GM12864 (cell line): ENCODE measurements around the gene ORC3.
A peak's percentile ranks its signal among the peaks of the same experiment; 100 is the strongest.
"Not testable (repeated sequence)": the region's sequence is repeated elsewhere in the genome, so short reads cannot be mapped to it uniquely, and the experiment has no call there.

ENCODE experiments used
- DNase-seq: peaks from one replicate; pipeline ENCODE4 v3.0.0-alpha.2; 2011; ENCODE audit warnings: low read depth
- H3K4me3 ChIP-seq: 2 replicates; pipeline ENCODE4 v1.5.1; 2011; ENCODE audit warnings: mild to moderate bottlenecking, low read depth, low read length, control low read depth
- CTCF ChIP-seq: IDR thresholded peaks from 2 replicates; pipeline ENCODE4 v1.5.1; 2011; ENCODE audit warnings: low read depth, mild to moderate bottlenecking, moderate library complexity, low read length, control low read depth, inconsistent platforms; ENCODE audit errors: missing control alignments

Gene ORC3

DNA sequence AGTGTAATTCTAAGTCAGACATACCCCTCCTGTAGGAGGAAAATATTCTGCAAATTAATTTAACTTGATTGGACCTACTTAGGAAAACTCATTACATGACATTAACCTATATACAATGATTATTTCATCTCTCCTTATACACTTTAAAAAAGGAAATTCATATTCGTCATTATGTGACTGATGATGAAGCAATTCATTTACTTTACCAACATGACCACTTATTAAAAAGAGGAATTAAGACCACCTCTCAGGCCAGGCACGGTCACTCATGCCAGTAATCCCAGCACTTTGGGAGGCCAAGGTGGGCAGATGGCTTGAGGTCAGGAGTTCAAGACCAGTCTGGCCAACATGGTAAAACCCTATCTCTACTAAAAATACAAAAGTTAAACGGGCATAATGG, 100.5 kb downstream of the ORC3 start:
- DNase-seq: no peak
- H3K4me3 ChIP-seq: no peak overlapping the region
- no peak for TF ChIP-seq CTCF

DNA sequence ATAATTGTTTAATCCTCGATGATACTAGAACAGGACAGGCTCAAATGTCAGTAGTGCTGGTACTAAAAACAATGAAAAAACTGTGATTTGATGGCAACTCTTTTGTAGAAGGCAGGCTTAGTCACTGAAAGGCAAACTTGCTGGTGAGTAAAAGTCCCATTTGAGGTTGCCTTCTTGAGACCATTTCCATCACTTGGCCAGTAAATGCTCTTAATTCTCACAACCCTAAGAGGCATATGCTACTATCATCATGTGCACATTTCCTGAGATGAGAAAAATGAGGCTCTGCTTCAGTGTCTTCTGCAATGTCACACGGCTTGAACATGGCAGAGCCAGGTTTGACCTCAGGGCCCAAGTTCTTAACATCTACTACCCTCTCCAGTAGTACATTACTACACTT, 102.2 kb downstream of the ORC3 start:
- H3K4me3 ChIP-seq: no peak overlapping the region
- no peak for DNase-seq
- TF ChIP-seq CTCF: no peak

DNA sequence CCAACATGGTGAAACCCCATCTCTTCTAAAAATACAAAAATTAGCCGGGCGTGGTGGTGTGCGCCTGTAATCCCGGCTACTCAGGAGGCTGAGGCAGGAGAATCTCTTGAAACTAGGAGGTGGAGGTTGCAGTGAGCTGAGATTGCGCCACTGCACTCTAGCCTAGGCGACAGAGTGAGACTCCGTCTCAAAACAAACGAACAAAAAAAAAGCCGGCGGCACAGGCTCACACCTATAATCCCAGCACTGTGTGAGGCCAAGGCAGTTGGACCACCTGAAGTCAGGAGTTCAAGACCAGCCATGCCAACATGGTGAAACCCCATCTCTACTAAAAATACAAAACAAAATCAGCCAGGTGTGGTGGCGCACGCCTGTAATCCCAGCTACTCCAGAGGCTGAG, 106.9 kb downstream of the ORC3 start:
- not testable (repeated sequence) for H3K4me3 ChIP-seq, DNase-seq

- peak overlapping the region; percentile 100 for H3K4me3 ChIP-seq
- TF ChIP-seq CTCF: no peak
- no peak for DNase-seq
Measured at GRCh38 chr6:87697581-87698546, 107.9 kb downstream of the ORC3 start.

DNA sequence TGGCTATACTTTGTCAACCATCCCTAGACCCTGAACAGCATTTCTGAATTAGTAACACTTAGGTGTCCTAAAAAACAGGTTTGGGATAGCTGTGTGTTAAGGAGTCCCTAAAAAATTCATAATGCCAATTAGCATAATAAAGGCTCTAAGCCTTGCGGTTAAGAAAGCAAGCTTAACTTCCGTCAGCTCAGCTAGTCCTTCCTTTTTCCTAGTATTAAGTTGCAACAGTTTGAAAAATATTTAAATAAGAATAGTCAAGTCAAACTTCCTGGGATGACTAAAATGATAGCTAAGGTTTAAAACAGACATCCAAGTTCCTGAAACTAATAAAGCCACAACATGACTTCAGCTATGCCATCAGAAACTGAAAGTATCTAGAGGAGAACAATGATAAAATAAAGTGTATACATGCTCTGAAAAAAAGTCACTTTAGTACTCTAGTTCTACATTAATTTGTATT, 108.6 kb downstream of the ORC3 start:
- TF ChIP-seq CTCF: no peak
- no peak for DNase-seq

DNA sequence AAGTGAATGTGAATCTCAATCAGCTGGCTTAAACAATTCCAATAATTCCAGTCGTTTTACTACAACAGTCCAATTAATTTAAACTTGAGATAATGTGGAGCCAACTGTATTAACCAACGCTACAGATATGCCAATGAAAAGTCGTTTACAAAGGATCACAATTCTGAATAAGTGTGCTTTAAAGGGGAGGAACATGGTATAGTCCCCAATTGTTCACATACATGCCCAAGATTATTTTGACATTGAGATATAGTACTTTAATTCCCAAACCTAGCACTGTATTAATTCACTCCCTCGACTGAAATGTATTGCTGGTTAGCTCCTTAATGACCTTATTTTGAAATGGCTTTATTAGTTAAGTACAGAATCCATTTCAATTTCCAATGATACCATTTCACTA, 109.6 kb downstream of the ORC3 start:
- H3K4me3 ChIP-seq: peak overlapping the region; percentile 100
- DNase-seq: no peak
- no peak for TF ChIP-seq CTCF

More for the DNA sequence above, 108.6 kb downstream of the ORC3 start:
- peak overlapping the region; percentile 100 for H3K4me3 ChIP-seq

GRCh38 chr6:87700397-87701343, 110.7 kb downstream of the ORC3 start:
- no peak for TF ChIP-seq CTCF
- peak overlapping the region; percentile 100 for H3K4me3 ChIP-seq
- DNase-seq: no peak
